ENCODE measurements around the gene PIH1D1. TPM values are rescaled to one million over a fixed set of nuclear protein-coding genes. Genes with fewer than 3 reads are reported as not detected.

Gene PIH1D1
- total RNA-seq, 6 experiments from 2014 or later: 37.4 to 57.7 (median 43.4) TPM

GRCh38 chr19:49491030-49491803 lies 39.6 kb upstream of the PIH1D1 start:
- intact Hi-C loops (cut with DNase I): no loop called here
- TF ChIP-seq POLR2A (IDR thresholded peaks at IDR 0.05) (no peak), CTCF (IDR thresholded peaks at IDR 0.05) (no peak)
- 62% methylated on average over 2 of the region's 17 CpGs for WGBS (ENCODE audit: insufficient coverage, low coverage, low lambda C conversion rate, missing lambda C conversion rate)
- H3K4me1 ChIP-seq: peaks cover 0 to 14% (median 5%) of the 10 kb centered on the region in 4 donors
- peaks cover 15 to 40% (median 27%) of the 10 kb centered on the region in 4 donors for H3K36me3 ChIP-seq
- ATAC-seq (no peak), DNase-seq (no peak)
- no peak overlapping the region for H3K27ac ChIP-seq
- H3K9me3 ChIP-seq: no peaks in the 10 kb centered on the region
- no peaks in the 10 kb centered on the region for H3K27me3 ChIP-seq
- H3K4me3 ChIP-seq: no peak overlapping the region

GRCh38 chr19:49490287-49491029 lies 38.8 kb upstream of the PIH1D1 start:
- peaks cover 0 to 14% (median 5%) of the 10 kb centered on the region in 4 donors for H3K4me1 ChIP-seq
- no CpG with 5 or more reads among the region's 27 CpGs for WGBS (ENCODE audit: insufficient coverage, low coverage, low lambda C conversion rate, missing lambda C conversion rate)
- intact Hi-C loops (cut with DNase I): no loop called here
- no peaks in the 10 kb centered on the region for H3K27me3 ChIP-seq
- H3K4me3 ChIP-seq: no peak overlapping the region
- H3K9me3 ChIP-seq: no peaks in the 10 kb centered on the region
- H3K36me3 ChIP-seq: peaks cover 15 to 40% (median 27%) of the 10 kb centered on the region in 4 donors
- DNase-seq (no peak), ATAC-seq (no peak)
- no peak overlapping the region for H3K27ac ChIP-seq
- TF ChIP-seq CTCF (IDR thresholded peaks at IDR 0.05): no peak
- no peak for TF ChIP-seq POLR2A (IDR thresholded peaks at IDR 0.05)

- WGBS (ENCODE audit: insufficient coverage, low coverage, low lambda C conversion rate, missing lambda C conversion rate): 56% methylated on average over 5 of the region's 15 CpGs
- ATAC-seq (no peak), DNase-seq (no peak)
- Histone ChIP-seq H3K27me3 (no peaks in the 10 kb centered on the region), H3K4me1 (peaks cover 0 to 14% (median 5%) of the 10 kb centered on the region in 4 donors), H3K27ac (no peak overlapping the region), H3K36me3 (peaks cover 15 to 40% (median 27%) of the 10 kb centered on the region in 4 donors), H3K4me3 (peak overlapping the region; percentile 82 to 86 (median 84)), H3K9me3 (no peaks in the 10 kb centered on the region)
- TF ChIP-seq POLR2A (IDR thresholded peaks at IDR 0.05): no peak
- no peak for TF ChIP-seq CTCF (IDR thresholded peaks at IDR 0.05)
- intact Hi-C loops (cut with DNase I): no loop called here
Measured at GRCh38 chr19:49489601-49490167, 38.1 kb upstream of the PIH1D1 start.

GRCh38 chr19:49488863-49489537 lies 37.4 kb upstream of the PIH1D1 start:
- ATAC-seq: no peak
- DNase-seq: no peak
- Histone ChIP-seq H3K4me3 (peak overlapping the region; percentile 82 to 86 (median 84)), H3K27me3 (no peaks in the 10 kb centered on the region), H3K9me3 (no peaks in the 10 kb centered on the region), H3K36me3 (peaks cover 15 to 40% (median 27%) of the 10 kb centered on the region in 4 donors), H3K4me1 (peaks cover 0 to 14% (median 5%) of the 10 kb centered on the region in 4 donors), H3K27ac (peak overlapping the region in 2 of 3 donors; percentile 19 to 81)
- no peak for TF ChIP-seq CTCF (IDR thresholded peaks at IDR 0.05)
- no peak for TF ChIP-seq POLR2A (IDR thresholded peaks at IDR 0.05)
- intact Hi-C loops (cut with DNase I): no loop called here
- WGBS (ENCODE audit: insufficient coverage, low coverage, low lambda C conversion rate, missing lambda C conversion rate): 23% methylated on average over 15 of the region's 15 CpGs

All from right lobe of liver (tissue), 6 donors.